Endothelial cell of umbilical vein (primary cell): ENCODE results near the gene RAB17. TPM values are rescaled to one million over a fixed set of nuclear protein-coding genes. Genes with fewer than 3 reads are reported as not detected.

Experiments used
- BruUV-seq: library from RNA; stranded (reverse); fragments of 400-500 nt; replicated peaks from 2 replicates; lab custom pipeline; 2021; lab: Mats Ljungman, UMichigan
- CTCF ChIA-PET: fragments of 300-600, 350-600 bp; sonication (Branson Sonifier 250); formaldehyde crosslinking; loops from one replicate; lab custom pipeline; 2021; ENCODE audit warnings: antibody characterized with exemption, inconsistent platforms; lab: Charles Lee
- POLR2A ChIA-PET: fragments of 300-600, 350-600 bp; sonication (Branson Sonifier 250); formaldehyde crosslinking; loops from one replicate; lab custom pipeline; 2021; ENCODE audit warnings: antibody characterized with exemption, inconsistent platforms; lab: Charles Lee
- DNase-seq: peaks from one replicate; pipeline ENCODE4 v3.0.0-alpha.2; 2011; ENCODE audit warnings: low read depth, low spot score
- FAIRE-seq: peaks from 2 replicates; lab custom pipeline; 2011; peaks lifted over from hg19 to GRCh38; lab: Jason Lieb, UNC
- H2AFZ ChIP-seq: 2 replicates; pipeline ENCODE4 v1.6.0; 2012; ENCODE audit warnings: low read depth, low read length, control low read depth, inconsistent platforms
- H3K27ac ChIP-seq: 2 replicates; pipeline ENCODE4 v1.5.1; 2011; ENCODE audit warnings: low read depth, mild to moderate bottlenecking, control low read depth, low read length, moderate library complexity; ENCODE audit not compliant: insufficient read depth
- H3K27me3 ChIP-seq, 2 experiments: 2 replicates each; pipeline versions ENCODE4 v1.6.0 to v1.6.1; 2011; ENCODE audit warnings: low read length in 2 of 2, mixed read lengths in 1 of 2; ENCODE audit not compliant: control insufficient read depth in 2 of 2, insufficient read depth in 2 of 2
- H3K36me3 ChIP-seq, 2 experiments: 2 replicates in 1 of 2; 3 replicates in 1 of 2; pipeline ENCODE4 v1.5.1; 2011; ENCODE audit warnings: low read length in 2 of 2, mild to moderate bottlenecking in 1 of 2, moderate library complexity in 1 of 2; ENCODE audit not compliant: control insufficient read depth in 2 of 2, insufficient read depth in 2 of 2; ENCODE audit errors: extremely low read depth in 1 of 2
- H3K4me1 ChIP-seq: 3 replicates; pipeline ENCODE4 v1.5.1; 2011; ENCODE audit warnings: mild to moderate bottlenecking, low read length; ENCODE audit not compliant: control insufficient read depth, insufficient read depth; ENCODE audit errors: extremely low read depth
- H3K4me2 ChIP-seq: 2 replicates; pipeline ENCODE4 v1.6.1; 2011; ENCODE audit warnings: low read length, control low read depth, mixed read lengths; ENCODE audit not compliant: insufficient read depth
- H3K4me3 ChIP-seq, 3 experiments: fragments of 200-600 bp in 1 of 3; sonication (generic), shearing (Covaris generic) in 1 of 3; replicated peaks in 1 of 3; 2 replicates each; pipeline ENCODE4 v1.5.1; 2011 to 2016; ENCODE audit warnings: control low read depth in 3 of 3, low read length in 3 of 3, mild to moderate bottlenecking in 2 of 3, inconsistent platforms in 1 of 3, low read depth in 1 of 3, moderate library complexity in 1 of 3; ENCODE audit not compliant: insufficient read depth in 1 of 3
- H3K79me2 ChIP-seq: 2 replicates; pipeline ENCODE4 v1.6.0; 2012; ENCODE audit warnings: low read length, inconsistent platforms; ENCODE audit not compliant: control insufficient read depth, insufficient read depth
- H3K9ac ChIP-seq: replicated peaks from 2 replicates; pipeline ENCODE3; 2011; ENCODE audit warnings: low read length, control low read depth; ENCODE audit not compliant: insufficient read depth; ENCODE audit errors: extremely low read depth
- H3K9me1 ChIP-seq: replicated peaks from 3 replicates; pipeline ENCODE4 v1.6.0; 2011; ENCODE audit warnings: mild to moderate bottlenecking, low read length; ENCODE audit not compliant: control insufficient read depth, insufficient read depth; ENCODE audit errors: extremely low read depth
- H3K9me3 ChIP-seq: replicated peaks from 2 replicates; pipeline ENCODE4 v1.5.1; 2012; ENCODE audit warnings: low read length, inconsistent platforms; ENCODE audit not compliant: control insufficient read depth, insufficient read depth
- H4K20me1 ChIP-seq: replicated peaks from 2 replicates; pipeline ENCODE3; 2011; ENCODE audit warnings: mild to moderate bottlenecking, low read length; ENCODE audit not compliant: control insufficient read depth, insufficient read depth; ENCODE audit errors: extremely low read depth
- CTCF ChIP-seq, 2 donors: IDR thresholded peaks; 1 replicate in 1 of 2; 2 replicates in 1 of 2; pipeline ENCODE4 v1.5.1; 2011; ENCODE audit warnings: low read length in 2 of 2, mild to moderate bottlenecking in 2 of 2, moderate library complexity in 2 of 2, control low read depth in 1 of 2, inconsistent platforms in 1 of 2, low read depth in 1 of 2; ENCODE audit not compliant: insufficient read depth in 1 of 2; ENCODE audit errors: extremely low read depth in 1 of 2
- EZH2 ChIP-seq: IDR thresholded peaks from 2 replicates; pipeline ENCODE4 v1.6.1; 2012; ENCODE audit warnings: borderline replicate concordance, low read depth, mild to moderate bottlenecking, moderate library complexity, low read length, inconsistent platforms; ENCODE audit not compliant: severe bottlenecking
- FOS ChIP-seq: IDR thresholded peaks from 2 replicates; pipeline ENCODE4 v1.6.1; 2011; ENCODE audit warnings: mild to moderate bottlenecking, low read length, moderate library complexity, borderline replicate concordance; ENCODE audit not compliant: insufficient read depth
- GATA2 ChIP-seq: IDR thresholded peaks from 2 replicates; pipeline ENCODE4 v1.7.0; 2011; ENCODE audit warnings: low read depth, mild to moderate bottlenecking, moderate library complexity, mixed read lengths, low read length; ENCODE audit not compliant: insufficient read length, insufficient read depth
- JUN ChIP-seq: IDR thresholded peaks from 2 replicates; pipeline ENCODE4 v1.6.1; 2011; ENCODE audit warnings: borderline replicate concordance, low read depth; ENCODE audit not compliant: insufficient read length, insufficient read depth
- MAX ChIP-seq: IDR thresholded peaks from 2 replicates; pipeline ENCODE4 v1.6.1; 2011; ENCODE audit not compliant: insufficient read depth, insufficient read length
- MYC ChIP-seq: IDR thresholded peaks from one replicate; pipeline ENCODE4 v1.6.1; 2011; ENCODE audit warnings: mild to moderate bottlenecking, low read depth, low read length
- POLR2A ChIP-seq: IDR thresholded peaks from 2 replicates; pipeline ENCODE4 v1.6.1; 2012; ENCODE audit warnings: low read depth, mild to moderate bottlenecking, control low read depth, low read length
- POLR2AphosphoS5 ChIP-seq: IDR thresholded peaks from 2 replicates; pipeline ENCODE4 v1.6.1; 2012; ENCODE audit warnings: low read depth, mild to moderate bottlenecking, control low read depth, low read length, moderate library complexity; ENCODE audit not compliant: insufficient read depth
- dilution Hi-C: fragments of 300-500 bp; cut with MboI; formaldehyde crosslinking; loops from one replicate; pipeline ENCODE4 v1.15.0; 2019; ENCODE audit warnings: low sequenced_read_pairs; ENCODE audit not compliant: extremely low pct_ligation_motif_present
- intact Hi-C: fragments of 100-400 bp; cut with micrococcal nuclease; formaldehyde crosslinking; loops from one replicate; pipeline ENCODE4 v1.10.0; 2022
- polyA plus RNA-seq, 4 experiments: library from polyadenylated mRNA; depleted of rRNA in 3 of 4; stranded (reverse) in 3 of 4; unstranded in 1 of 4; fragments of >200 nt; gene quantifications; 2 replicates each; pipeline versions ENCODE4 v1.2.1 to v1.2.3, GENCODE V29; 2011 to 2012; ENCODE audit warnings: missing spikeins in 1 of 4
- total RNA-seq: library from RNA; stranded (reverse); gene quantifications from 2 replicates; pipeline ENCODE4 v1.2.3, GENCODE V29; 2021

RAB17 gene
- total and polyA plus RNA-seq, 2 donors (not counting 3 experiments of a cell fraction or from before 2014, with no cell fraction given) = 0.41 to 0.77 TPM

- no peak overlapping the region for H3K4me2 ChIP-seq
- no peak overlapping the region for H3K27ac ChIP-seq
- DNase-seq (no peak), FAIRE-seq (no peak)
- no peak overlapping the region for H2AFZ ChIP-seq
- TF ChIP-seq POLR2AphosphoS5 (no peak), JUN (no peak), EZH2 (no peak)
- no peaks in the 10 kb centered on the region for H3K9me1 ChIP-seq
- ChIA-PET CTCF (interaction anchor here (1.4 kb wide), 1 partner anchor 151 kb away, joined by 5 read pairs; no protein-coding TSS in a partner anchor), POLR2A (no interaction called here)
- intact Hi-C loops = no loop called here
- H3K9ac ChIP-seq = no peak overlapping the region
- peaks cover 0 to 2% of the 10 kb centered on the region in 2 experiments for H3K27me3 ChIP-seq
- H3K9me3 ChIP-seq = no peaks in the 10 kb centered on the region
- no peaks in the 10 kb centered on the region for H3K79me2 ChIP-seq
- H3K4me1 ChIP-seq = no peaks in the 10 kb centered on the region
- no peak overlapping the region for H3K4me3 ChIP-seq
- no peaks in the 10 kb centered on the region for H4K20me1 ChIP-seq
- BruUV-seq = no TSS peak
- dilution Hi-C loops = no loop called here
- no peaks in the 10 kb centered on the region for H3K36me3 ChIP-seq
Observed at GRCh38 chr2:237593596-237594320, 3.2 kb upstream of the RAB17 start.

GRCh38 chr2:237593036-237593435 lies 2.5 kb upstream of the RAB17 start:
- Histone ChIP-seq H3K27ac (no peak overlapping the region), H3K4me3 (no peak overlapping the region), H3K9me3 (no peaks in the 10 kb centered on the region), H3K9me1 (no peaks in the 10 kb centered on the region), H4K20me1 (no peaks in the 10 kb centered on the region), H3K4me2 (no peak overlapping the region), H3K79me2 (no peaks in the 10 kb centered on the region), H3K27me3 (peaks cover 0 to 2% of the 10 kb centered on the region in 2 experiments), H3K9ac (no peak overlapping the region), H2AFZ (no peak overlapping the region), H3K4me1 (no peaks in the 10 kb centered on the region), H3K36me3 (no peaks in the 10 kb centered on the region)
- TF ChIP-seq POLR2A (no peak), MYC (no peak), GATA2 (no peak), JUN (no peak), FOS (no peak), POLR2AphosphoS5 (no peak), MAX (no peak), CTCF (IDR thresholded peaks at IDR 0.05; ENCODE audit: extremely low read depth in 1 of 2, insufficient read depth in 1 of 2, low read depth in 1 of 2, low read length in 2 of 2) (no peak), EZH2 (no peak)
- ChIA-PET POLR2A (no interaction called here), CTCF (interaction anchor here (1.4 kb wide), 1 partner anchor 152 kb away, joined by 5 read pairs; no protein-coding TSS in a partner anchor)
- DNase-seq = no peak
- no TSS peak for BruUV-seq
- intact Hi-C loops (no loop called here), dilution Hi-C loops (no loop called here)
- FAIRE-seq = no peak
